GM12878 (cell line): ENCODE data around the gene LTK. TPM values are rescaled to one million over a fixed set of nuclear protein-coding genes. Genes with fewer than 3 reads are reported as not detected.

Source experiments
- ATF2 ChIP-seq: IDR thresholded peaks from 2 replicates; pipeline ENCODE4 v1.6.1; 2012; ENCODE audit warnings: low read length, inconsistent platforms
- BMI1 ChIP-seq: fragments of 450-650 bp; IDR thresholded peaks from 2 replicates; pipeline ENCODE4 v1.6.1; 2016; ENCODE audit warnings: mild to moderate bottlenecking, moderate library complexity, borderline replicate concordance
- CTCF ChIP-seq, 3 experiments: IDR thresholded peaks in 2 of 3; conservative IDR thresholded peaks in 1 of 3; 2 replicates each; pipeline ENCODE4 v1.5.1; 2011; ENCODE audit warnings: low read depth in 3 of 3, low read length in 3 of 3, mild to moderate bottlenecking in 3 of 3, control low read depth in 2 of 3, moderate library complexity in 2 of 3, inconsistent platforms in 1 of 3, mixed read lengths in 1 of 3; ENCODE audit not compliant: control insufficient read depth in 2 of 3, insufficient read depth in 1 of 3; ENCODE audit errors: extremely low read depth in 1 of 3
- EED ChIP-seq: sonication (generic); IDR thresholded peaks from 2 replicates; pipeline ENCODE4 v1.6.1; 2016; ENCODE audit warnings: antibody characterized with exemption, low read depth
- ETV6 ChIP-seq, 2 experiments: fragments of 450-650 bp in 1 of 2; IDR thresholded peaks in 1 of 2; conservative IDR thresholded peaks in 1 of 2; 2 replicates each; pipeline ENCODE4 v1.6.1; 2014; ENCODE audit warnings: antibody characterized with exemption in 1 of 2, borderline replicate concordance in 1 of 2, low read depth in 1 of 2, mild to moderate bottlenecking in 1 of 2, moderate library complexity in 1 of 2
- EZH2 ChIP-seq: IDR thresholded peaks from 2 replicates; pipeline ENCODE4 v1.6.1; 2012; ENCODE audit warnings: low read depth, mild to moderate bottlenecking, control low read depth, inconsistent platforms, low read length, borderline replicate concordance; ENCODE audit not compliant: control insufficient read depth
- FOS ChIP-seq: IDR thresholded peaks from 3 replicates; pipeline ENCODE4 v1.6.1; 2011; ENCODE audit warnings: borderline replicate concordance; ENCODE audit not compliant: insufficient read length; ENCODE audit errors: extremely low read depth
- HCFC1 ChIP-seq: fragments of 150-350 bp; IDR thresholded peaks from 2 replicates; pipeline ENCODE4 v1.6.1; 2014; ENCODE audit warnings: low read length
- RAD51 ChIP-seq: fragments of 450-650 bp; IDR thresholded peaks from 2 replicates; pipeline ENCODE4 v1.6.1; 2016; ENCODE audit warnings: moderate library complexity, mild to moderate bottlenecking, inconsistent platforms
- RELA ChIP-seq: fragments of 450-650 bp; IDR thresholded peaks from 2 replicates; pipeline ENCODE4 v1.8.0; 2014; ENCODE audit warnings: borderline replicate concordance; ENCODE audit not compliant: partially characterized antibody
- SKIL ChIP-seq: fragments of 450-650 bp; IDR thresholded peaks from 2 replicates; pipeline ENCODE4 v1.6.1; 2017; ENCODE audit warnings: mild to moderate bottlenecking, low read depth, inconsistent platforms; ENCODE audit not compliant: poor library complexity, severe bottlenecking
- YBX1 ChIP-seq: fragments of 450-650 bp; IDR thresholded peaks from 2 replicates; pipeline ENCODE4 v1.6.1; 2016; ENCODE audit warnings: antibody characterized with exemption
- polyA plus RNA-seq, 11 experiments: library from polyadenylated mRNA; depleted of rRNA in 4 of 11; unstranded in 6 of 11; stranded (reverse) in 5 of 11; fragments of >200 nt; fragmentation: Nextera tagmentation in 4 of 11; fragmentation: Illumina TruSeq in 1 of 11; extraction: Ambion mirVana in 4 of 11; extraction: Trizol in 1 of 11; gene quantifications; 1 replicate in 1 of 11; 2 replicates in 10 of 11; pipeline versions ENCODE4 v1.2.1 to v1.2.3, GENCODE V29; 2011 to 2016; ENCODE audit warnings: inconsistent platforms in 2 of 11, missing spikeins in 2 of 11, low read depth in 1 of 11
- total RNA-seq, 4 experiments: library from RNA; depleted of rRNA in 3 of 4; stranded (reverse); fragments of >200 nt in 3 of 4; fragmentation: Illumina TruSeq in 1 of 4; extraction: Trizol in 1 of 4; gene quantifications; 2 replicates each; pipeline versions ENCODE4 v1.2.1 to v1.2.3, GENCODE V29; 2013 to 2021
- TF ChIP-seq, protein P1 (sequence below): IDR thresholded peaks from 2 replicates; pipeline ENCODE4 v1.6.1; 2012; ENCODE audit warnings: low read depth, low read length, improper control_type of control experiment

The LTK gene
- total and polyA plus RNA-seq, 10 of the 15 experiments (the other 5 are each of a cell fraction or from before 2014, with no cell fraction given): 0.07 to 0.80 (median 0.20) TPM; not detected in 1

DNA sequence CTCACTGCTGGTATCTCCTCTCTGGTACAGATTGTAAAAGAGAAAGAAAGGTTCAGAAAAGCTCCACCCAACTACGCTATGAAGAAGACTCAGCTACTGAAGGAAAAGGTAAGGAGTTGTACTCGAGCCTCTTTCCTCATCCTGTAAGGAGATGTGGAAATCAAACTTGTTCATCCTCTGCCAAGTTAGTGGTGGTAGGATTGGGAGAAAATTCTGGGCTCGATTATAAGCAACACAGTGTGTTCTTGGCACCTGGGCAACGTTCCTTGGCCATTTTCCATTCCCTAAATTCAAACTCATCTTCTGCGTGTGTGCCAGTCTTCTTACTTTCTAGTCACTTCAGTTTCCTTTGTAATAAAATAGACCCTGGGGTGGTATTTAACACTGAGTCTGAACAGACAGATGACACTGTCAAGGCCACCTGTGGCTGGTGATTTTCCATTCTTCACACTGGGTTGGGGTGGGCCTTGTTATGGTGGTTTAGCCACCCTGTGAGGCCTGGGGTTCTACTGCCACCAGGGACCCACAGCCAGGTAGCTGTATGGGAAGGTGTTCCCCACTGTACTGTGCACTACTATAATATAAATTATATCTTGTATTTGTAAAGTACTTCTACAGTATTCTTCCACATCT lies 37.1 kb downstream of the LTK start (continued):
- TF ChIP-seq EZH2: no peak
- no peak for TF ChIP-seq HCFC1
- no peak for TF ChIP-seq RELA
- no peak for TF ChIP-seq SKIL
- TF ChIP-seq, protein P1, sequence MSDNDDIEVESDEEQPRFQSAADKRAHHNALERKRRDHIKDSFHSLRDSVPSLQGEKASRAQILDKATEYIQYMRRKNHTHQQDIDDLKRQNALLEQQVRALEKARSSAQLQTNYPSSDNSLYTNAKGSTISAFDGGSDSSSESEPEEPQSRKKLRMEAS: no peak
- no peak for TF ChIP-seq BMI1
- no peak for TF ChIP-seq RAD51
- no peak for TF ChIP-seq ATF2
- TF ChIP-seq FOS: no peak
- no peak for TF ChIP-seq EED
- no peak for TF ChIP-seq ETV6 (conservative IDR thresholded peaks at IDR 0.05 in 1 of 2, IDR thresholded peaks at IDR 0.05 in 1 of 2; ENCODE audit: borderline replicate concordance in 1 of 2, low read depth in 1 of 2)
- no peak for TF ChIP-seq CTCF (IDR thresholded peaks at IDR 0.05 in 2 of 3, conservative IDR thresholded peaks at IDR 0.05 in 1 of 3; ENCODE audit: control insufficient read depth in 2 of 3, extremely low read depth in 1 of 3, insufficient read depth in 1 of 3, low read depth in 3 of 3, low read length in 3 of 3)
- no peak for TF ChIP-seq YBX1
